Right lobe of liver (tissue), 4 donors: ENCODE results near the gene VEZT.

ENCODE experiments used
- CTCF ChIP-seq, 4 donors: fragments of 200-600 bp in 3 of 4; fragments of 450-650 bp in 1 of 4; IDR thresholded peaks; one replicate each; pipeline versions ENCODE4 v1.5.1 to v1.8.0; 2016 to 2022; ENCODE audit warnings: antibody characterized with exemption in 4 of 4, mild to moderate bottlenecking in 2 of 4
- POLR2A ChIP-seq: fragments of 450-650 bp; IDR thresholded peaks from one replicate; pipeline ENCODE4 v1.6.1; 2017; ENCODE audit warnings: antibody characterized with exemption, mild to moderate bottlenecking
- donor health status: DM: no; HTN: no; CAD: no.
- donor health status: DM: no; HTN: no; CAD: no.
- donor health status: DM: no; HTN: yes; CAD: no.

GRCh38 chr12:95262808-95263207 is 45.2 kb downstream of the VEZT start:
- TF ChIP-seq CTCF (IDR thresholded peaks at IDR 0.05) = no peak
- TF ChIP-seq POLR2A = no peak
